Measurements from ENCODE around the gene MINK1. TPM values are rescaled to one million over a fixed set of nuclear protein-coding genes. Genes with fewer than 3 reads are reported as not detected.

MINK1 gene
- total and polyA plus RNA-seq, 2 of the 8 experiments (the other 6 are each of a cell fraction or from before 2014, with no cell fraction given), result 26.9 to 77.7 TPM

GRCh38 chr17:4898927-4899326, 65.8 kb downstream of the MINK1 start (continued):
- no peak for TF ChIP-seq USF2 (IDR thresholded peaks at IDR 0.05; ENCODE audit: low read length)
